Measurements from ENCODE around the gene LTO1. TPM values are rescaled to one million over a fixed set of nuclear protein-coding genes. Genes with fewer than 3 reads are reported as not detected.

Gene LTO1
- total and polyA plus RNA-seq, 2 of the 13 experiments (the other 11 are each of a cell fraction or from before 2014, with no cell fraction given): 11.8 to 15.0 TPM

GRCh38 chr11:69644071-69644961 lies 30.8 kb downstream of the LTO1 start (continued):
- TF ChIP-seq GABPB1 (CRISPR knock-in tag; IDR thresholded peaks at IDR 0.05) (peak; percentile 73), BCL3 (CRISPR knock-in tag; IDR thresholded peaks at IDR 0.05) (peak; percentile 62; the same call in 1 of the 2 replicates), ZNF766 (CRISPR knock-in tag; IDR thresholded peaks at IDR 0.05; ENCODE audit: borderline replicate concordance) (0 out of 2 replicates have a peak, but pooled peaks have one; percentile 49), ZKSCAN8 (CRISPR knock-in tag; IDR thresholded peaks at IDR 0.05; ENCODE audit: borderline replicate concordance) (peak; percentile 48; the same call in 1 of the 2 replicates), PBX3 (CRISPR knock-in tag; IDR thresholded peaks at IDR 0.05; ENCODE audit: borderline replicate concordance) (no peak), ZBTB3 (CRISPR knock-in tag; IDR thresholded peaks at IDR 0.05; ENCODE audit: borderline replicate concordance, low read depth) (peak; percentile 44; the same call in 1 of the 2 replicates), ZNF354B (CRISPR knock-in tag; IDR thresholded peaks at IDR 0.05) (0 out of 2 replicates have a peak, but pooled peaks have one; percentile 29), ZNF724P (CRISPR knock-in tag; IDR thresholded peaks at IDR 0.05; ENCODE audit: borderline replicate concordance) (peak; percentile 59; the same call in 1 of the 2 replicates), ZFY (CRISPR knock-in tag; IDR thresholded peaks at IDR 0.05) (peak; percentile 65), RAD21 (CRISPR knock-in tag; IDR thresholded peaks at IDR 0.05) (peak; percentile 84), HHEX (CRISPR knock-in tag; IDR thresholded peaks at IDR 0.05) (no peak), SMAD9 (CRISPR knock-in tag; IDR thresholded peaks at IDR 0.05) (peak; percentile 86; the same call in 1 of the 2 replicates), SMAD1 (CRISPR knock-in tag; IDR thresholded peaks at IDR 0.05; ENCODE audit: borderline replicate concordance, low read depth) (peak; percentile 26; the same call in 1 of the 2 replicates), ZNF501 (CRISPR knock-in tag; IDR thresholded peaks at IDR 0.05) (peak; percentile 38; the same call in 1 of the 2 replicates), ZNF660 (CRISPR knock-in tag; IDR thresholded peaks at IDR 0.05; ENCODE audit: borderline replicate concordance, low read depth) (no peak), ZNF335 (CRISPR knock-in tag; IDR thresholded peaks at IDR 0.05) (0 out of 2 replicates have a peak, but pooled peaks have one; percentile 29), BORCS8-MEF2B (CRISPR knock-in tag; IDR thresholded peaks at IDR 0.05) (peak; percentile 84), NKX3-1 (CRISPR knock-in tag; IDR thresholded peaks at IDR 0.05) (peak; percentile 62; the same call in 1 of the 2 replicates), TBX2 (CRISPR knock-in tag; IDR thresholded peaks at IDR 0.05; ENCODE audit: borderline replicate concordance) (peak; percentile 81), ZNF883 (CRISPR knock-in tag; IDR thresholded peaks at IDR 0.05; ENCODE audit: not compliant biosample characterization) (peak; percentile 75), MXD1 (CRISPR knock-in tag; IDR thresholded peaks at IDR 0.05) (peak; percentile 92; the same call in 1 of the 2 replicates), ZNF670 (CRISPR knock-in tag; IDR thresholded peaks at IDR 0.05; ENCODE audit: borderline replicate concordance) (0 out of 2 replicates have a peak, but pooled peaks have one; percentile 59), ELF1 (CRISPR knock-in tag; IDR thresholded peaks at IDR 0.05) (peak; percentile 11; the same call in 1 of the 2 replicates), MTERF4 (CRISPR knock-in tag; IDR thresholded peaks at IDR 0.05) (no peak), ZNF549 (CRISPR knock-in tag; IDR thresholded peaks at IDR 0.05) (no peak), HNF4A (CRISPR knock-in tag; IDR thresholded peaks at IDR 0.05) (peak; percentile 48; the same call in 1 of the 2 replicates)

Data from HepG2 (cell line).